Sigmoid colon (tissue), 4 donors: ENCODE measurements around the gene NTF4.

Source experiments
- CTCF ChIP-seq, 4 experiments: fragments of 450-650 bp in 3 of 4; fragments of 200-600 bp in 1 of 4; IDR thresholded peaks; one replicate each; pipeline ENCODE4 v1.5.1; 2016 to 2019; ENCODE audit warnings: antibody characterized with exemption in 4 of 4, mild to moderate bottlenecking in 3 of 4, moderate library complexity in 2 of 4
- EP300 ChIP-seq, 4 donors: sonication (generic); formaldehyde crosslinking; IDR thresholded peaks; one replicate each; pipeline ENCODE4 v1.6.1; 2017; ENCODE audit warnings: antibody characterized with exemption in 4 of 4
- POLR2A ChIP-seq, 2 donors: fragments of 450-650 bp; IDR thresholded peaks; one replicate each; pipeline ENCODE4 v1.6.1; 2016; ENCODE audit warnings: antibody characterized with exemption in 2 of 2, mild to moderate bottlenecking in 2 of 2, moderate library complexity in 2 of 2

- TF ChIP-seq CTCF (IDR thresholded peaks at IDR 0.05) (no peak), EP300 (IDR thresholded peaks at IDR 0.05) (no peak), POLR2A (IDR thresholded peaks at IDR 0.05) (no peak)
Measured at GRCh38 chr19:49061445-49061844, 3.2 kb downstream of the NTF4 start.
